HTR-8/SVneo (cell line): ENCODE measurements around the gene KIAA1217.

Experiments
- DNase-seq: peaks from one replicate; pipeline ENCODE4 v3.0.0; 2011; ENCODE audit warnings: low spot score, mixed read lengths; ENCODE audit not compliant: insufficient read length
- FAIRE-seq: peaks from 2 replicates; lab custom pipeline; 2011; peaks lifted over from hg19 to GRCh38; lab: Jason Lieb, UNC

KIAA1217 gene

DNA sequence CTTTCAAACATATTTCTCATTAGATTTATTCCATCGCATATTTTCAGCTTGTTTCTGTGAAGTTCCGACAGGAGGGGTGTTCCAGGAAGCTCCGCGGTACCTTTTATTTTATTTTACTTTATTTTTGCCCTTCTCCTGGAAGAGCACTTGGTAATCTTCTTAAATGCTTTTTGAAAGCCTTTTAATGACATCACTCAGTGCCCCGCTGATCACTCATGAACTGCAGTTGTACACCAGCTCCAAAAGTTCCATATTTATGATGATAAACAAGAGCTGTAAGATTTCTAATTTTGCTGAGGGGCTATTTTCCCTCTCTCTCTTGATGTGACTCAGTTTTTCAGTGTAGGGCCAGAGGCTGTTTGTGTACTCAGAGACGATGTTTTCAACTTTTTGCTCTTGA lies 144.4 kb downstream of the KIAA1217 start:
- no peak for DNase-seq
- FAIRE-seq, result no peak

DNA sequence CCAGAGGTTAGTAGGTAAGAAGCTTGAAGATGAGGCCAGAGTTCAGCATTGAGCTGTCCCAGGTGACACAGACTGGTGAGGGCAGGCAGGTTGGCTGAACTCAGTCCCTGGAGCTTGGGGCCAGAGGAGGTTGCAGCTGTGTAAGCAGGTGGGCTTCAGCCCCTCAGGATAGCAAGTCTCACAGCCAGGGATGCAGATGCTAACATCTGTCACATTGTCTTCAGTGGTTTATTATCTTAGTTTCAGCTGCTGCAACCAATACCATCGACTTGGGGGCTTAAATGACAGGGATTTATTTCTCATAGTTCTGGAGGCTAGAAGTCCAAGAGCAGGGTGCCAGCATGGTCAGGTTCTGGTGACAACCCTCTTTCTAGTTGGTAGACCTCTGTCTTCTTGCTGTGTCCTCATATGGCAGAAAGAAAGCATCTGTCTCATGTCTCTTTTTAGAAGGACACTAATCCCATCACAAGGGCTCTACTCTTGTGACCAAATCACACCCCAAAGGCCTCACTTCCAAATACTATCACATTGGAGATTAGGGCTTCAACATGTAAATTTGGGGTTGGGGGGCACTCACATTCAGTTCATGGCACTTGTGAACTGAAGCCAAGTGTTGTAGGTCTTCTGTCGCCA lies 146.2 kb downstream of the KIAA1217 start:
- no peak for DNase-seq
- FAIRE-seq, result no peak

DNA sequence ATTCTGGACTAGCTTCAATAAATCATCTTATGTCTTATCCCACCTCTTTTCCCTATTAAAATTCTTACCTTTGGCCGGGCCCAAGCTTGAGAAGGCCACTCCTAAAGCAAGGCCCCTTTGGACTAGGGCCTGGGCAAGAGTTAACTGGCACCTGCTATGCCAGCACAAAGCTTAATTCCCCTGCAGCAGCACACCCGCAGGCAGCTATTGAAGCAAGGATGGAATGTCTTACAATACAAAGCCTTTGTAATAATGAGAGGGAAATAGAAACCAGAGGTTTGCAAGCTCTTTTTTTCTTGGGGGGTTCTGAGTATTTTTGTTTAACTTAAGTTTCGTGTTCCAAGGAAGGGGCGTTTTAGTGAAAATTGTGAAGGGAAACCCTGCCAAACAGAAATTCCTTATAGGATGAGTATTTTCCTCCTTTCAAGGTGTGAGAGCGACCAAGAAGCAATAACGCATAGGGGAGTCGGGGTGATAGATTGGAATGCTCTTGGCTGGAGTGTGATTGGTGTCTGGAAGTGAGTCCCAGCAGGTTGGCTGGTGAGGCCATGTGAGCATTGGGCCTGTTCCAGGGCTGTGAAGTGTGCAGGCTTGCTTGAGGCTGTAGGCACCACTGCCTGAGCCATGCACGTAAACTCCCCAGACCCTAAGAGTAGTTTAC lies 148.5 kb downstream of the KIAA1217 start:
- FAIRE-seq (peak; percentile 20), DNase-seq (no peak)

DNA sequence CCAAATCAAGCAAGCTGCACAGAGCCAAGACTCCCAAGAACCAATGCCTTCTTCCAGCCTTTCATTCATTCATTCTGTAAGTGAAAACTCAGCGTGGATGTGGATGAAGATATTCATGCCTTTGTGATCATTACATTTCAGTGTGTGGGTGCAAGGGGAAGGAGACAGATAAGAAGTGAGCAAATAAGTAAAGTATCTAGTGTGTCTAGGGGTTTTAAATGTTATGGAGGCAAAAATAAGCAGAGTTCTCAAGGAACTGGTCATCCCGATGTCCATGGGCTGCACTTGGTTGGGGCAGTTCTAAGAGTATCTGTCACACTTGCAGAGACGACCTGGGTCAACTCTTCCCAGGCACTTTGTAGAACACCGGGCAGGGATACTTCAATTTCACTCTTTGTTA lies 149.1 kb downstream of the KIAA1217 start:
- DNase-seq (no peak), FAIRE-seq (peak; percentile 23)

DNA sequence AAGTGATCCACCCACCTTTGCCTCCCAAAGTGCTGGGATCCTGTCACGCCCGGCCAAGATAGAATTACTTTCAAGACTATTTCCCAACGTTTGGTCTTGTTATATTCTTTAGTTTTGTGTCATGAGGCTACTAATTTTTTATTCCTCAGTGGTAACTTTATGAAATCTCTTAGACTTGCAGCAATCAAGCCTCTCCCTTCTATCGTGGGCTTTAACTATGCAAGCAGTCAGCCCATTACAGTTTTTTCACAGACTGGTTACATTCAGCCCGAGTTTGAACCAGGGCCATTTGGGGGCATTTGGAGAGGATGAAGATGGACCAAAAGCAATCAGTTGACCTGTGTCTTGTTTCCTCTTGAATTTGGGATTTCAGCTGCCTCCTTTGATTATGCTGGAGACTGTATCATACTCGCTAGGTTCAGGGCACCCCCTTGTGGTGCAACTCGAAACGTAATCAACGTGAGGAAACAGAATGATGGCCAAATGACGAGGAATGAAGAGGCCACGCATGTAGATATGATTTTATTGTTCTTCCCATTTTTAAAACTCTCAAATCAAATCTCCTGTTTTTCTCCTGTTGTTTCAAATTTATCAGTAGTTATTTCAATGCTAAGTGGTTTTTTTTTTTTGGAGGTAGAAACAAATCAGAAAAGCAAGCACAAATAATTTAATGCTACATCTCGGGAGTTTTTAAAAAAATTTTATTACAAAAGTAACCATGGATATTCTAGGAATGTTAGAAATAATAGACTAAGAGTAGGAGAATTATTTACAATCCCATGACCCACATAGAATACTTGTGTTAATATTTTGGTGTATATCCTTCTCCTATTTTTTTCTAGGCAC lies 151.6 kb downstream of the KIAA1217 start:
- DNase-seq (peak; percentile 59), FAIRE-seq (peak; percentile 79)

DNA sequence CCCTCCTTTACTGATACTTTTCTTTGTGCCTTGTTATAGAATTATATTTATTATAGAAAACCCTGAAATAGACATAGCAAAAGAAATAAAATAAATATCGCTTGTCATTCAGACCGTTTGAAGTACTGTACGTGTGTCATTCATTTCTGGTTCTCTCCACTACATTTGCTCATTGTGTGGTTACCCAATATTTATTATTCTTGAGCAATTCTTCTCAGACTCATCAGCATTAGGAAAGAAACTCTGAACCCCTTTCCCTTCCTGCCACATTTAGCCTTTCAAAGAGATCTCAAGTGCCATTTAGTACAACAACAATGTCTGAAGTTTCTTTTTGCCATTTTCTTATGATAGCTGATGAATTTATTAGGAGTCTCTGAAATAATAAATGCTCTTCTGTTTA lies 154.1 kb downstream of the KIAA1217 start:
- DNase-seq (no peak), FAIRE-seq (no peak)

DNA sequence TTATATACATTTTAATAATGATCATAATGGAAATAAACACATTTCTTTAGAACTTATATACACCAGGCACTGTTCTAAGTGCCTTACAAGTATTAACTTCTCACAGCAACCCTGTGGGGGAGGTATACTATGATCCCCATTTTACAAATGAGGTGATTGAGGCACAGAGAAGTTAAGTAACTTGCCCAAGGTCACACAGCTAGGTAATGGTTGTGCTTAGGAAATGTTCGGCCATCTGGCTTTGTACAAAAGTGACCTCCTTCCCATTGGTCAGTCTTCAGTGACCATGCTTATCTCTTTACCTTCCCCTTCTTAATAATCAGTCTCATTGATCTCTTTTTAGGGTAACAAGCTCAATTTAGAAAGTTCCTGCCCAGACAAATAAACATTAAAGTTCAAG lies 158.8 kb downstream of the KIAA1217 start:
- no peak for FAIRE-seq
- no peak for DNase-seq

DNA sequence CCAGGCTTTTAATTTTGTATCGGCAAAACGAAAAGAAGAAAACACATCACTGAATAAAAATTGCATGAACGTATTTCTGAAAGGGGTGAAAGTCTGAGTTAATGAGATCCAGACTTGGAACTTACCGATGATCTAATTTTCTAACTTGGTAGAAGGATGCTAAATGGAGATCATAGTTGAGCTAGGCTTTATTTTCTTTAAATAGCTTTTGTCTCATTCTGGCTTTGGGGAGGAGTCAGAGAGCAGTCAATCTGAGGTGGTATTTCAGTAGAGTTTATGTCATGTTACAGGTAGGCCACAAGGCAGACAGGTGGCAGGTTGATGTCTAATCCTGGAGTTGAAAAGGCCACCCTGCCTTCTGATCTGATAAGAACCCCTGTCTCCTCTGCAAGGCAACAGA lies 161.9 kb downstream of the KIAA1217 start:
- FAIRE-seq (no peak), DNase-seq (no peak)

DNA sequence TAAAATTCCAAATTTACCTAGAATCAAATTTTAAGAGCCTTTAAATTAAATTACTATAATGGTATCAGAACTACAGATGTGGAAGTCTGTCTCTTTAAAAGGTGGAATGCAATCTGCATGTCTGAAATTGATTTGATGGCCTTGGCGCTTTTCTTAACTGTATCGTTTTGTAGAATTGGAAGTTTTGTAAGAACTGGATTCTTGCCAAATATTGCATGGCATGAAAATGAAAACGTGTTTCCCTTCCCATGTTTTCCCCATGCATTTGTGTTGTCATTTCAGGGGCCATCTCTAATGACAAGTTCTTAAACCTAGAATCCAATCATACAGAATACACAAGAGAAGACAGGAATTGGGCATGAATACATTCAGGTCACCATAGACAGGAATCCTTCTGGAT lies 162.5 kb downstream of the KIAA1217 start:
- FAIRE-seq (no peak), DNase-seq (no peak)

DNA sequence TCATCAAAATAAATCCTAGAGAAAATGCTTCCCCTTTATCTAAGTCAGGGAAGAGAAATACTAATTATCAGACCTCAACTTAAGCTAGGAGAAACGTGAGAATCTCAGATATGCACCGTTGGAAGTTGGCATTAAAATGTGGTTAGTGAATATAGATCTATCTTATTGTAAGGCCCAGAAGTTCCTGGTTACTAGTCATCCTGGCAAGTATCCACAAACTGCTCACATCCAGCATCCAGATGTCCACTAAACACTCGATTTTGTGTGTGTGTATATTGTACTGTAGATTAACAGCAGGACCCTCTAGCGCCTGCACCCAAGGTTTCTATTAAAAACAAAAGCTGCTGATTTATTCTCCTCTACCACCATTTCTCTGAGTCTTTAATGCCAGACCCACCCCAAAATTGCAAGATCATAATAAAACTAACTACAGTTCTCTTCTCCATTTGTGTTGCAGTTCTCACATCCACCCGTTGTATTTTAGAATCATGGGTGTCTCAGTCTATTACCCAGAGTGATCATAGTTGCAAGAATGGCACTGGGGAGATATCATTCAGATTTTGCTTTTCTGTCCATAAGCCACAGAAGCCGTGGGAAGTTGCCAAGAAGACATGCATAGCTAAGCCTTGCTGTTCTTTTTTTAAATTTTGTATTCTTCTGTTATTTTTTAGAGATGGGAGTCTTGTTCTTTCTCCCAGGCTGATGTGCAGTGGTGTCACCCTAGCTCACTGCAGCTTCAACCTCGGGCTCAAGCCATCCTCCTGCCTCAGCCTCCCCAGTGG lies 165.4 kb downstream of the KIAA1217 start:
- FAIRE-seq, result no peak
- no peak for DNase-seq

DNA sequence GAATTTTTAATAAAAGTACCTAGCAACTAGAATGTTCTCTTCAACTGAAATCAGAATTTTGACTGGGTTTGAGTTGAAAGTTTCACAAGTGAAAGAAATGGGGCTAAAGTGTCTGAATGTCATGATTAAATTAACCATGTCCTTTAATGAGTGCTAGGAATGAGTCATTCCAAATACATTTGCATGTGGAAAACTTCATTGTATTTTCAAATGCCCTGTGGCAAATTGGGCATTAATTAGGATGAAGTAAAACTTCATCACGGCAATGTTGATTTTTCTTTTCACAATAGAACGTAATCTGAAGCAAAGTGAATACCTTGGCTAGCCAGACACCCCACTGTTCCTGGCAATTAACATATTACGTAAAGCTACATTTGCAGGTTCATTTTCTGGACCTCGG lies 166.6 kb downstream of the KIAA1217 start:
- no peak for FAIRE-seq

DNA sequence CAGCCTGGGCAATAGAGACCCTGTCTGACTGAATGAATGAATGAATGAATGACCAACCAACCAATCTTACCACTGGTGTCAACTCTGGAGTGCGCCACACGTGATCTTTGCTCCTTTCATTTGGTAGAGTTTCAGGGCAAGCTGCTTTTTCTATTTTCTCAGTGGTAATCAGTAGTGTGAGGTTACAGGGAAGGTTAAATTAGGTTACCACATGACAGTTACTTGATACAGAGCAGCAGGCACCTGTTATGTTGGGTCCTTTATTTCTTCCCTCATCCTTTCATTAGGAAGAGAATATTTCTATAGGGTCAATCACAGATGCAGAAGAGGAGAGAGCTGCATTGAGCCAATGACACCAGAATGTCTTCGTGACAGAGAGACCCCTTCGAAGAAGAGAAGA lies 167.8 kb downstream of the KIAA1217 start:
- DNase-seq (no peak), FAIRE-seq (no peak)

More for the DNA sequence above, 166.6 kb downstream of the KIAA1217 start:
- no peak for DNase-seq

DNA sequence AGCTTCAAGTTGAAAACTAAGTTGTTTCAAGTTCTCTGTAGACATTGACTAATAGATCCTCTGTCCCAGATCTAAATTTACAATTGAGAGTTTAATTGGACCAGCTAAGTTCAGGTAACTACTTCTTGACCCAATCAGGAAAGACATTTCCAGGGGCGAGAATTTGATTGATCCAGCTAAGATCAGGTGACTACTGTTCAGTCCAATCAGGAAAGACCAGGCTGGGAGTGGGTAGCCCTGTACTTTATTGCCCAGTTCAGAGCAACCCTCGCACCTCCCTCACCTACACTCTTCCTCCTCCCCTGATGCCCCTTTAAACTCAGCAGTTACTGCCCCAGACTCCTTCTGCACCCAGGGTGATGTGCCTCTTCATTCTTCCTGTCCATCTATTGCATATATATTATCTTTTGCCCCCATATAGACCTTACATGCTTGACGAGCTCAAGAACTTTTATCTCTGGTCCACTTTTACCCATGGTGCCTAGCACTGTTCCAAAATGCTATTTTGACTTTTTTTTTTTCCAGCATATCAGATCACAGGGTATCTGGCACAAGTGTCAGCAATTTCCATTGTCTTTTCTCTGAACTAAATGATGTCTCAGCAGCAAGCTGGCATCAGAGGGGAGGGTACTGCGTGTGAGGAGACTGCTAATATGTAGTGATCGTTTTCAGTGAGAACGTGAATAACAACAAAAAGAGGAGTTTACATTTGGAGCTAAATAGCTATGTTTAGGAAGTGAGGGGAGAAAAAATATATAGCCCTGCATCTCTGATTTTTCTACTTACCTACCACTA lies 169.4 kb downstream of the KIAA1217 start:
- no peak for FAIRE-seq

DNA sequence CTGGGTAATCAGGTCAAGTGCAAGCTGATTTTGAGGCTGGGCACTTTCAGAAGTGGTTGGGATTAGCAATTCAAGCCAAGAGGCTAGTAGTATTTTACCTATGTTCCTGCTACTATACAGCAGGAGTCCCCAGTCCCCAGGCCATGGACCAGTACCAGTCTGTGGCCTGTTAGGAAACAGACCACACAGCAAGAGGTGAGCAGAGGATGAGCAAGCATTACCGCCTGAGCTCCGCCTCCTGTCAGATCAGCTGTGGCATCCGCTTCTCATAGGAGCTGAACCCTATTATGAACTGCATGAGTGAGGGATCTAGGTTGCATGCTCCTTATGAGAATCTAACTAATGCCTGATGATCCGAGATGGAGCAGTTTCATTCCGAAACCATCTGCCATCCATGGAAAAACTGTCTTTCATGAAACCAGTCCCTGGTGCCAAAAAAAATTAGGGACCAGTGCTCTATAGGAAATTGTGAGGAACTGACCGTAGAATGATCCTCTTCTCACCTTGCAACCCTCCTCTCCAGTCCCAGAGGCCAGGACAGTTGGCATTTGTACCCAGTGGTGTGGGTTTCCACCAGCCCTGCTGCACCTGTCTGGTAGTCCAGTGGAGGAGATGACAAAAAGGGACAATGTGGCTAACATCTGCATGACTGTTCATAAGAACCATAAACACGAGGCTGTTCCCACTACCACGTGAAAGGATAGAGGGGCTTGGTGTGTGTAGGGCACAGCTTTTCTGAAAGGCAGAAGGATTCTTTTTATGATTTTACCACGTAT lies 172.5 kb downstream of the KIAA1217 start:
- DNase-seq, result no peak
- FAIRE-seq, result peak; percentile 20

More for the DNA sequence above, 169.4 kb downstream of the KIAA1217 start:
- no peak for DNase-seq

DNA sequence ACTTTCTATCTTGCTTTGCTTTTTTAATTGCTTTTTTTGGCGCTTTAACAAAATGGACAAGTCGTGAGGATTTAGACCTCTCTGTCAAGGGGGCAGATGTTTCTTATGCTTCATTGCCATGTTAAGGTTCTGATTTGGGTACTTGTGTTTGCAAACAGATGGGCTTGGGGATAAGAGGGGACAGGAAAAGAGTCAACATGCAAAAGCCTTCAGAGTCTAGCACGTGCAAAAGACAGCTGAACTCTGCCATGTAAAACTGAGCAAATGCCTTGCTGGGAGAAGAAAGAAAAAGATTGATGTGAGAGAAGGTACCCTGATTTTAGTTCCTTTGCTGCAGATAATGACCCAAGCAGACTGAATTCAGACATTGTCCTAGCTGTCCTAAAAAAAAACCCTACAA lies 173.1 kb downstream of the KIAA1217 start:
- FAIRE-seq, result no peak
- no peak for DNase-seq

DNA sequence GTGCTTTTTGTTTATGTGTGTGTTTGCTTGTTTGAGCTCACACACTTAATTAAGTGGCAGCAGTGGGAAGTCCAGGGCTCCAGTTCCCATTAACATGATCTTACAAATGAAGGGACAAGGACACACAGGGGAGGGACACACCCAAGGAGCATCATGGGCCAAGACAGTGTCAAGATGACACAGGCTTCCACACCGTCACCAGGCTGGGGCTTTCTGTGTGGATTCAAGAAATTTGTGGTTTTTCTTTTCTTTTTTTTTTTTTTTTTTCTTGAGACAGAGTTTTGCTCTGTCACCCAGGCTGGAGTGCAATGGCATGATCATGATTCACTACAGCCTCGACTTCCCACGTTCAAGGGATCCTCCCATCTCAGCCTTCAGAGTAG lies 173.6 kb downstream of the KIAA1217 start:
- no peak for FAIRE-seq

DNA sequence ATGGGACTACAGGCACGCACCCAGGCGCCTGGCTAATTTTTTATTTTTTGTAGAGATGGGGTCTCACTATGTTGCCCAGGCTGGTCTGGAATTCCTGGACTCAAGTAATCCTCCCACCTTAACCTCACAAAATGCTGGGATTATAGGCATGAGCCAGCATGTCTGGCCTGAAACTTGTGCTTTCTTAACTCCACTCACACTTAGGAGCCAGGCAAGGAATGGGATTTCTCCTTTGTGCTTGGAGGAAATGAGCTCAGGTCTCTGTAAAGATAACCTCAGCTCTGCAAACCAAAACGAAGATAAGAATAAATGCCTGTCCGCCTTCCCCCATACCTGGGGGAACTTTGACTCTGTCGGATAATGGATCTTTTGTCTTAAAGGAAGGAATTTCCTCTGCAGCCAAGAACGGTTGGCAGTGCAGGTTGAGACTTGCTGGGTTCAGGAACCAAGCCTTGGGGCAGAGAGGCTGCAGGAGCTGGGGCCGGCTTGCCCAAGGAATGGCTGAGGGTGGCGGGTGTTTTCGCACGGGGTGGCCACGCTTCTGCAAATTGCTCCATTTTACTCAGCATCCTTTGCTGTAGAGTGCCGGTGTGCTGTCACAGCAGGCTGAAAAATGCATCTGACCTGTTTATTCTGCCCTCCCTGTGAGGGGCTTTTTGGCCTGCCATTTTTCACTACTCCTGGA lies 174.2 kb downstream of the KIAA1217 start:
- no peak for DNase-seq
- FAIRE-seq, result no peak

More for the DNA sequence above, 173.6 kb downstream of the KIAA1217 start:
- DNase-seq, result no peak

DNA sequence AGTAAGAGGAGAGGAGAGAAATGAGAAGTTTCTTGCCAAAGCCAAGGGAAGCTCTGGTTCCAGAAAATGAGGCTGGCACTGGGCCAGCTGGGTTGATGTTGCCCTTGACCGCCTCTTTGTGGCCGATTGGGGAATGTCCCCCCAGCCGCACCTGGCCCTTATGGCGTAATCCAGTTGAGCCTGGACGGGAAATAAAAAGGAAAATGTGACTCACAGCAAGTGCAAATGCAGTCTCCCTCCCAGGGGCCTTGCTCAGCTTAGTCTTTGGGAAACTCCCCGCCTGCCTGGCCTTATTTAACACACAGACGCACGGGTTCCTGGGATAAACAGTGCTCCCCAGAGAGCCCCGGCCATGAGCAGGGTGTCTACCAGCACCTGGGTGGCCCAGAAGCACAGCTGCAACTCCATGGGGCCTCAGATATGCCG lies 174.8 kb downstream of the KIAA1217 start:
- DNase-seq (peak; percentile 82), FAIRE-seq (peak; percentile 86)
